Endothelial cell (in vitro differentiated cells): ENCODE data around the gene SMAP2. TPM values are rescaled to one million over a fixed set of nuclear protein-coding genes. Genes with fewer than 3 reads are reported as not detected.

ENCODE experiments used
- DNase-seq: peaks from one replicate; pipeline ENCODE4 v3.0.0; 2021; ENCODE audit warnings: low spot score
- H3K27ac Mint-ChIP-seq: one replicate; pipeline ENCODE4 v1.8.0; 2021; ENCODE audit warnings: mixed read lengths, inconsistent platforms; ENCODE audit not compliant: unreplicated experiment
- H3K27me3 Mint-ChIP-seq: one replicate; pipeline ENCODE4 v1.8.0; 2021; ENCODE audit warnings: mild to moderate bottlenecking, moderate library complexity, mixed read lengths, inconsistent platforms; ENCODE audit not compliant: unreplicated experiment
- H3K36me3 Mint-ChIP-seq: one replicate; pipeline ENCODE4 v1.8.0; 2021; ENCODE audit warnings: mild to moderate bottlenecking, low read depth, mixed read lengths, inconsistent platforms; ENCODE audit not compliant: unreplicated experiment
- H3K4me1 Mint-ChIP-seq: one replicate; pipeline ENCODE4 v1.8.0; 2021; ENCODE audit warnings: mild to moderate bottlenecking, mixed read lengths, inconsistent platforms; ENCODE audit not compliant: unreplicated experiment
- H3K4me3 Mint-ChIP-seq: one replicate; pipeline ENCODE4 v1.8.0; 2021; ENCODE audit warnings: mild to moderate bottlenecking, mixed read lengths, inconsistent platforms; ENCODE audit not compliant: unreplicated experiment
- H3K9me3 Mint-ChIP-seq: one replicate; pipeline ENCODE4 v1.8.0; 2021; ENCODE audit warnings: mixed read lengths, inconsistent platforms; ENCODE audit not compliant: unreplicated experiment
- total RNA-seq: library from RNA; stranded (reverse); fragmentation: NEBNext Ultra II Directional; extraction: Animal tissue kit (Norgen Biotek cat#: 25700); gene quantifications from one replicate; pipeline ENCODE4 v1.2.1, GENCODE V29; 2021; ENCODE audit not compliant: unreplicated experiment
- TF ChIP-seq, protein P1 (sequence below): fragments of 200-600 bp; sonication (generic); IDR thresholded peaks from one replicate; pipeline ENCODE4 v1.5.0; 2021; ENCODE audit warnings: antibody characterized with exemption; ENCODE audit not compliant: unreplicated experiment

Gene SMAP2
- total RNA-seq, 1 donor from 2014 or later: 12.1 TPM

DNA sequence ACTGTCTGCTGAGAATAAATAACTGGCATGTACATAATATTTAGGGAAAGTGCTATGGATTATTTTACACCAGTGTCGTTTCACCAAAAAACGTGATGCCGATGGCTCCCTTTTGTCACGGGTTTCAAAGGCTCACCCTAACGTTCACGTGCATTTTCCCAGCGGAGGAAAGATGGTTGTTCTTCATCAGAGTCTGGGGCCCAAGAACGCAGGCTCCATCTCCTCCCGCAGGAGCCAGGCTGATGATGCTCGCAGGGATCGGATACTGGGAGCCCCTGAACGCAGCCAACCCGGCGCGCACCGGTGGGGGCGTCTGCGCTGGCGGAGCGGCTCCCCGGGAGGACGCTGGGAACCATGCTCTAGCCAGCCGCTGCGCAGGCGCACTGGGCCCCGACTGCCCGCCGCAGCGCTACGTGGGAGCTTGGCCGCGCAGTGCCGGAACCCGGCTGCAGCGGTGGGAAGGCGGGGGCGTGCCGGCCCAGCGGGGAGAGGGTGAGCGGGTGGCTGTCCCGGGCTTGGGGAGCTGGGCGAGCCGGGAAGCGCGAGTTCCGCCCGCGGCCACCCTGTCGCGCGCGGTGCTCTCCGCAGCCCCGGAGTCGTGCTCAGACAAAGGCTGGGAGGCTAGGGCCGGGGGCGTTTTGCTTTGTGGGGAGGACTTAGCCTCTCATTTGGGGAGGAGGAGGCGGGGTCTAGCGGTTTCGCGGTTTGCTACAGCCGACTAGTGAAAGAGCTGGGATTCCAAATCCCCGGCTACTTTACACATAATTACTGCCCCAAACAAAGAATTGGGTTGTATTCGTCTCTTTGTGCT is 76.4 kb downstream of the SMAP2 start, which contains the start of gene ZFP69B:
ZFP69B (plus strand) TSS at position 793 of the 811 bp plus-strand sequence. CDS start 486 bp downstream, outside the sequence.
- Mint-ChIP-seq H3K27ac (peak within 1 kb of the TSS; percentile 53), H3K9me3 (peaks cover 5% of the 10 kb centered on the region), H3K27me3 (no peaks in the 10 kb centered on the region), H3K4me1 (peaks cover 13% of the 10 kb centered on the region), H3K36me3 (peaks cover 28% of the 10 kb centered on the region), H3K4me3 (peak within 1 kb of the TSS; percentile 92)
- DNase-seq: peak; percentile 97
- TF ChIP-seq, protein P1, sequence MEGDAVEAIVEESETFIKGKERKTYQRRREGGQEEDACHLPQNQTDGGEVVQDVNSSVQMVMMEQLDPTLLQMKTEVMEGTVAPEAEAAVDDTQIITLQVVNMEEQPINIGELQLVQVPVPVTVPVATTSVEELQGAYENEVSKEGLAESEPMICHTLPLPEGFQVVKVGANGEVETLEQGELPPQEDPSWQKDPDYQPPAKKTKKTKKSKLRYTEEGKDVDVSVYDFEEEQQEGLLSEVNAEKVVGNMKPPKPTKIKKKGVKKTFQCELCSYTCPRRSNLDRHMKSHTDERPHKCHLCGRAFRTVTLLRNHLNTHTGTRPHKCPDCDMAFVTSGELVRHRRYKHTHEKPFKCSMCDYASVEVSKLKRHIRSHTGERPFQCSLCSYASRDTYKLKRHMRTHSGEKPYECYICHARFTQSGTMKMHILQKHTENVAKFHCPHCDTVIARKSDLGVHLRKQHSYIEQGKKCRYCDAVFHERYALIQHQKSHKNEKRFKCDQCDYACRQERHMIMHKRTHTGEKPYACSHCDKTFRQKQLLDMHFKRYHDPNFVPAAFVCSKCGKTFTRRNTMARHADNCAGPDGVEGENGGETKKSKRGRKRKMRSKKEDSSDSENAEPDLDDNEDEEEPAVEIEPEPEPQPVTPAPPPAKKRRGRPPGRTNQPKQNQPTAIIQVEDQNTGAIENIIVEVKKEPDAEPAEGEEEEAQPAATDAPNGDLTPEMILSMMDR: no peak

DNA sequence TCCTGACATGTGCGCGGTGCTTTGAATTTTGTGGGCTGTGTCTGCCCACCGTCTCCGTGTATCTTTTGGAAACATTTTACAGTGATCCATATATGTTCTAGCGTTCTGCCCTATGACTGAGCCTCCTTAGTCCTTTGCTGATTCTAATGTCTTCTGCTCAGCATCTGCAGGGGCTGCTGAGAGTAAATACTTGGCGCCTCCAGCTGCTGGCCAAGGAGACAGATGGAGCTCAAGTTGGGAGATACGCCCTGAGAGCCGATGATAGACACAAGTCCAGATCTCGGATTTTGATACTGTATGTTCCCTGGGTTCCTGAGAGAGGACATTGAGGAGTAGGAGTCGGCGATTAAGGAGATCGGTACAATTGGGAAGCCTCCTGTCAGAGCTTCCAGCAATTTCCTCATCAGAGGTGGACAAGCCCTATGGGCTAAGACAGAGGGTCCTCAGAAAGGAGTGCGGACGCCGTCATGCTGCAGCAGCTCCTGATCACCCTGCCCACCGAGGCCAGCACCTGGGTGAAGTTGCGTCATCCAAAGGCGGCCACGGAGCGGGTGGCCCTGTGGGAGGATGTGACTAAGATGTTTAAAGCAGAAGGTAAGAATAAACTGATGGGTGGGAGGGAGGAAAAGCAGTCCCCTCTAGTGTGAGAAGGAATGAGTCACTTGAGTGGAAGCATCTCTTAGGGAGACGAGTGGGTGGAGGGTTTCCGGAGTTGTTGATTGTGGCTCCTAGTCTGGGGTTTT is 77.1 kb downstream of the SMAP2 start:
- peaks cover 5% of the 10 kb centered on the region for H3K9me3 Mint-ChIP-seq
- peaks cover 36% of the 10 kb centered on the region for H3K36me3 Mint-ChIP-seq
- no peak for DNase-seq
- no peaks in the 10 kb centered on the region for H3K27me3 Mint-ChIP-seq
- peak overlapping the region; percentile 27 for H3K27ac Mint-ChIP-seq
- peaks cover 13% of the 10 kb centered on the region for H3K4me1 Mint-ChIP-seq
- TF ChIP-seq, protein P1: no peak
- H3K4me3 Mint-ChIP-seq: peak overlapping the region; percentile 91

DNA sequence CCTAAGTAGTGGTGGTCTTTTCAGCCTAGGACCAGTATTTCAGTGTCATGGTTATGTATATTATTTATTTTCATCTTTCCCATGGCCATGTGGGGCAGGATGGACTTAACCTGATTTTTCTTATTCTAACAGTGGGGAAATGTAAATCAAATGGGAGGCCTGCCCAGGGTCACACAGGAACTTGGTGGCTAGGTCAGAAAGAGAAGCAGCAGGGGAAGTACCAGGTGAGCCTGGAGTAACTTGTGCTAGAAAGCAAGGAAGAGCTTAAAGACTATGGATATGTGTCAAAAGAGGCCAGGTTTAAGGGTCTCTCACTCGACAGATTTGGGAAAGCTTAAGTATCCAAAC is 77.7 kb downstream of the SMAP2 start:
- Mint-ChIP-seq H3K27ac (peak overlapping the region; percentile 27), H3K36me3 (peaks cover 38% of the 10 kb centered on the region), H3K9me3 (peaks cover 6% of the 10 kb centered on the region)

DNA sequence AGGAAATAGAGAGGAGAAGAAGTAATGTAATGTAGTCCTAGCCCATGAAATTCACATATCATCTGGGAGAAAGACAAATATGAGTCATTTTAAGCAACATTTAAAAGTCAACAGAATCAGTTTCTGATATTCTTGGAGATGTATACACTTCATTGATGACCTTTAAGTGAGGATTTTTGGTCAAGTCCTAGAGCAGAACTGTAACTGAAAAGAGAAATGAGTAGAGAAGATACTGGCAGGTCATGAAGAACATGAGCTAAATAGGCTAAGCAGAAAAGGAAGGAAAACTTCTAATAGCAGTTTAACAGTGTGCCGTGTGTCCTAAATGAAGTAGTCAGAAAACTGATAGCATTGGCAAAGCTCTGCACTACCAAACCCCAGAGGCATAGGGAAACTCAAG is 81.3 kb downstream of the SMAP2 start:
- Mint-ChIP-seq H3K4me1 (peaks cover 10% of the 10 kb centered on the region), H3K27ac (no peak overlapping the region), H3K36me3 (peaks cover 73% of the 10 kb centered on the region), H3K4me3 (peak overlapping the region; percentile 1), H3K9me3 (peaks cover 21% of the 10 kb centered on the region), H3K27me3 (peaks cover 2% of the 10 kb centered on the region)
- no peak for DNase-seq
- TF ChIP-seq, protein P1: no peak

More for the DNA sequence above, 77.7 kb downstream of the SMAP2 start:
- DNase-seq: no peak
- peaks cover 13% of the 10 kb centered on the region for H3K4me1 Mint-ChIP-seq
- H3K27me3 Mint-ChIP-seq: no peaks in the 10 kb centered on the region
- peak overlapping the region; percentile 91 for H3K4me3 Mint-ChIP-seq
- TF ChIP-seq, protein P1: no peak
